WTC11 (cell line): Measurements from ENCODE around the gene CMTM2.

Source experiments
- CREB1 ChIP-seq: sonication (generic); formaldehyde crosslinking; IDR thresholded peaks from 2 replicates; pipeline ENCODE4 v1.8.0; 2023; ENCODE audit warnings: mild to moderate bottlenecking, missing genetic modification reagents
- FOXJ3 ChIP-seq: sonication (generic); formaldehyde crosslinking; IDR thresholded peaks from 2 replicates; pipeline ENCODE4 v1.9.0; 2021; ENCODE audit warnings: missing genetic modification reagents, mild to moderate bottlenecking, borderline replicate concordance
- FOXP1 ChIP-seq: sonication (generic); formaldehyde crosslinking; IDR thresholded peaks from 2 replicates; pipeline ENCODE4 v1.8.0; 2022; ENCODE audit warnings: missing genetic modification reagents, mild to moderate bottlenecking, moderate library complexity, borderline replicate concordance
- GABPB1 ChIP-seq: sonication (generic); formaldehyde crosslinking; IDR thresholded peaks from 2 replicates; pipeline ENCODE4 v1.8.1; 2023; ENCODE audit warnings: mild to moderate bottlenecking, missing genetic modification reagents
- MYBL2 ChIP-seq: sonication (generic); formaldehyde crosslinking; IDR thresholded peaks from 2 replicates; pipeline ENCODE4 v1.8.1; 2023; ENCODE audit warnings: mild to moderate bottlenecking, moderate library complexity, missing genetic modification reagents
- NR1H2 ChIP-seq: sonication (generic); formaldehyde crosslinking; IDR thresholded peaks from 2 replicates; pipeline ENCODE4 v1.9.0; 2021; ENCODE audit warnings: mild to moderate bottlenecking, moderate library complexity, missing genetic modification reagents
- NR2C2 ChIP-seq: sonication (generic); formaldehyde crosslinking; IDR thresholded peaks from 2 replicates; pipeline ENCODE4 v1.8.0; 2022; ENCODE audit warnings: mild to moderate bottlenecking, missing genetic modification reagents
- ZNF532 ChIP-seq: fragments of 250-450 bp; sonication (Bioruptor Pico); IDR thresholded peaks from 2 replicates; pipeline ENCODE4 v1.9.0; 2021; ENCODE audit warnings: mild to moderate bottlenecking, borderline replicate concordance
- TF ChIP-seq, protein P1 (sequence below): fragments of 200-600 bp; IDR thresholded peaks from 2 replicates; pipeline ENCODE4 v1.8.0; 2022; ENCODE audit warnings: antibody characterized with exemption
- TF ChIP-seq, protein P2 (sequence below): sonication (generic); formaldehyde crosslinking; IDR thresholded peaks from 2 replicates; pipeline ENCODE4 v1.8.1; 2023; ENCODE audit warnings: mild to moderate bottlenecking, missing genetic modification reagents, moderate library complexity
- TF ChIP-seq, protein P3 (sequence below): sonication (generic); formaldehyde crosslinking; conservative IDR thresholded peaks from 2 replicates; pipeline ENCODE4 v1.8.1; 2022; ENCODE audit warnings: mild to moderate bottlenecking, missing genetic modification reagents

DNA sequence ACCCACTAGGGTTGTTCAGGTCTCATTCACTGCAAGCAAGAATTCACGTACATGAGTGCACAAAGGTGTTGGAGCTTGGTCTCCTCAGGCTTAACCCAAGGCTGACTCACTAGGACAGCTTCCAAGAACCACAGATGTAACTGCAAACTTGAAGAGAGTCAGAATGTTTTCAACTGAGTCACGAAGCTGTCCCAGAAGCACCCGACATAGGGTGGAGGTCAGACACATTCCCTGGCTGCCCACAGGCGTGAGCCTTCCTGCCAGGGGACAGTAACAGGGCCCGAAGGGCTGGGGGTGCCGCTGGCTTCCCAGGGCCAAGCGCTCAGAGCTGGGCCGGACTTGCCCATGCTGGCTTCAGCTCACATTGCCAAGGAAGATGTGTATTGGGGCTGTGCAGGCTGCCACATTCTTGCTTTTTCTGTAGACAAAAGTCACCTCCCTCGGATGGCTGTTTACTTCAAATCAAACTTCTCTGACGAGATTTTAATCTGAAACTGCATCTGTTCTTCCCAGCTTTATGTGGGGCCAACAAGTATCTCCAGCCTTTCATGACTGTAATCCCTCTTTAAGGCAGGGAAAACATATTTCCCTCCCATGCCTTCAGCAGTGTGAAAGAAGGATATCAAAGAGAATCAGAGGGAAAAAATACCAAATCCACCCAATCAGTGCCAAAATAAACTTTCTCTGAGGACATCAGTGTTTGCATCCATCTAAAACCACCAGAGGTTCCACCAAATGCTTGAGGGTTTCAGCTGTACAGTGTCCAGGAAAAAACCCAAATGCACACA is 39.5 kb downstream of the CMTM2 start:
- TF ChIP-seq, protein P1, sequence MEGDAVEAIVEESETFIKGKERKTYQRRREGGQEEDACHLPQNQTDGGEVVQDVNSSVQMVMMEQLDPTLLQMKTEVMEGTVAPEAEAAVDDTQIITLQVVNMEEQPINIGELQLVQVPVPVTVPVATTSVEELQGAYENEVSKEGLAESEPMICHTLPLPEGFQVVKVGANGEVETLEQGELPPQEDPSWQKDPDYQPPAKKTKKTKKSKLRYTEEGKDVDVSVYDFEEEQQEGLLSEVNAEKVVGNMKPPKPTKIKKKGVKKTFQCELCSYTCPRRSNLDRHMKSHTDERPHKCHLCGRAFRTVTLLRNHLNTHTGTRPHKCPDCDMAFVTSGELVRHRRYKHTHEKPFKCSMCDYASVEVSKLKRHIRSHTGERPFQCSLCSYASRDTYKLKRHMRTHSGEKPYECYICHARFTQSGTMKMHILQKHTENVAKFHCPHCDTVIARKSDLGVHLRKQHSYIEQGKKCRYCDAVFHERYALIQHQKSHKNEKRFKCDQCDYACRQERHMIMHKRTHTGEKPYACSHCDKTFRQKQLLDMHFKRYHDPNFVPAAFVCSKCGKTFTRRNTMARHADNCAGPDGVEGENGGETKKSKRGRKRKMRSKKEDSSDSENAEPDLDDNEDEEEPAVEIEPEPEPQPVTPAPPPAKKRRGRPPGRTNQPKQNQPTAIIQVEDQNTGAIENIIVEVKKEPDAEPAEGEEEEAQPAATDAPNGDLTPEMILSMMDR: no peak
- TF ChIP-seq, protein P2, sequence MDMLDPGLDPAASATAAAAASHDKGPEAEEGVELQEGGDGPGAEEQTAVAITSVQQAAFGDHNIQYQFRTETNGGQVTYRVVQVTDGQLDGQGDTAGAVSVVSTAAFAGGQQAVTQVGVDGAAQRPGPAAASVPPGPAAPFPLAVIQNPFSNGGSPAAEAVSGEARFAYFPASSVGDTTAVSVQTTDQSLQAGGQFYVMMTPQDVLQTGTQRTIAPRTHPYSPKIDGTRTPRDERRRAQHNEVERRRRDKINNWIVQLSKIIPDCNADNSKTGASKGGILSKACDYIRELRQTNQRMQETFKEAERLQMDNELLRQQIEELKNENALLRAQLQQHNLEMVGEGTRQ (CRISPR knock-in tag): no peak
- no peak for TF ChIP-seq GABPB1 (CRISPR knock-in tag)
- TF ChIP-seq NR1H2 (CRISPR knock-in tag): no peak
- no peak for TF ChIP-seq FOXP1 (CRISPR knock-in tag)
- no peak for TF ChIP-seq MYBL2 (CRISPR knock-in tag)
- TF ChIP-seq, protein P3, sequence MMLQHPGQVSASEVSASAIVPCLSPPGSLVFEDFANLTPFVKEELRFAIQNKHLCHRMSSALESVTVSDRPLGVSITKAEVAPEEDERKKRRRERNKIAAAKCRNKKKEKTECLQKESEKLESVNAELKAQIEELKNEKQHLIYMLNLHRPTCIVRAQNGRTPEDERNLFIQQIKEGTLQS (CRISPR knock-in tag): no peak
- no peak for TF ChIP-seq ZNF532 (CRISPR knock-in tag)
- TF ChIP-seq CREB1 (CRISPR knock-in tag): no peak
- no peak for TF ChIP-seq FOXJ3 (CRISPR knock-in tag)
- no peak for TF ChIP-seq NR2C2 (CRISPR knock-in tag)
